OCI-LY7 (cell line): ENCODE results near the gene LRRC23. TPM values are rescaled to one million over a fixed set of nuclear protein-coding genes. Genes with fewer than 3 reads are reported as not detected.

Experiments used
- BruUV-seq: library from RNA; stranded (reverse); fragments of 400-500 nt; replicated peaks from 2 replicates; lab custom pipeline; 2021; lab: Mats Ljungman, UMichigan
- CTCF ChIA-PET: fragments of 300-600 bp; sonication (Branson Sonifier 250); formaldehyde crosslinking; loops from one replicate; lab custom pipeline; 2022; ENCODE audit warnings: antibody characterized with exemption; ENCODE audit not compliant: unreplicated experiment; lab: Charles Lee
- POLR2A ChIA-PET: fragments of 300-600 bp; sonication (Branson Sonifier 250); formaldehyde crosslinking; loops from one replicate; lab custom pipeline; 2022; ENCODE audit warnings: antibody characterized with exemption; lab: Charles Lee
- DNase-seq: peaks from one replicate; pipeline ENCODE4 v3.0.0-alpha.2; 2015; ENCODE audit warnings: low spot score
- H2AFZ ChIP-seq: fragments of 200-600 bp; sonication (generic), shearing (Covaris generic); 2 replicates; pipeline ENCODE4 v1.6.1; 2014; ENCODE audit warnings: mild to moderate bottlenecking, antibody characterized with exemption, low read length, moderate library complexity
- H3K27ac ChIP-seq: fragments of 200-600 bp; sonication (generic); 2 replicates; pipeline ENCODE4 v1.5.1; 2014; ENCODE audit warnings: mixed run types, low read depth, mild to moderate bottlenecking, moderate library complexity, low read length, inconsistent platforms; ENCODE audit not compliant: poor library complexity, severe bottlenecking
- H3K36me3 ChIP-seq: fragments of 200-600 bp; sonication (generic); 2 replicates; pipeline ENCODE4 v1.6.1; 2014; ENCODE audit warnings: mild to moderate bottlenecking, antibody characterized with exemption, low read length, moderate library complexity, mixed read lengths; ENCODE audit not compliant: insufficient read depth
- H3K4me1 ChIP-seq: fragments of 200-600 bp; sonication (generic); 2 replicates; pipeline ENCODE4 v1.5.1; 2014; ENCODE audit warnings: mild to moderate bottlenecking, low read length; ENCODE audit not compliant: insufficient read depth, poor library complexity, severe bottlenecking
- H3K4me2 ChIP-seq: fragments of 200-600 bp; sonication (generic); 2 replicates; pipeline ENCODE4 v1.6.1; 2014; ENCODE audit warnings: mild to moderate bottlenecking, low read length
- H3K4me3 ChIP-seq: fragments of 200-600 bp; sonication (generic); 2 replicates; pipeline ENCODE4 v1.5.1; 2014; ENCODE audit warnings: mild to moderate bottlenecking, low read depth, low read length; ENCODE audit not compliant: poor library complexity, severe bottlenecking
- H3K79me2 ChIP-seq: fragments of 200-600 bp; sonication (generic); 2 replicates; pipeline ENCODE4 v1.6.1; 2016; ENCODE audit warnings: low read depth, mild to moderate bottlenecking, low read length, moderate library complexity, mixed read lengths; ENCODE audit not compliant: insufficient read depth
- H3K9me2 ChIP-seq: fragments of 200-600 bp; sonication (generic); 2 replicates; pipeline ENCODE4 v1.6.1; 2016; ENCODE audit warnings: mild to moderate bottlenecking, low read length, mixed read lengths; ENCODE audit not compliant: insufficient read depth
- H3K9me3 ChIP-seq: fragments of 200-600 bp; sonication (generic); 2 replicates; pipeline ENCODE4 v1.6.1; 2014; ENCODE audit warnings: mild to moderate bottlenecking, mixed run types, low read length, mixed read lengths
- H4K20me1 ChIP-seq: fragments of 200-600 bp; sonication (generic); 2 replicates; pipeline ENCODE4 v1.6.1; 2014; ENCODE audit warnings: mild to moderate bottlenecking, antibody characterized with exemption, low read length, moderate library complexity, mixed read lengths; ENCODE audit not compliant: insufficient read depth
- EZH2phosphoT487 ChIP-seq: fragments of 200-600 bp; sonication (generic); IDR thresholded peaks from 2 replicates; pipeline ENCODE4 v1.6.1; 2018; ENCODE audit warnings: low read depth, borderline replicate concordance, mild to moderate bottlenecking, mixed run types, antibody characterized with exemption, low read length, moderate library complexity, mixed read lengths
- intact Hi-C: fragments of 100-400 bp; cut with micrococcal nuclease; formaldehyde crosslinking; loops from one replicate; pipeline ENCODE4 v1.10.0; 2022; ENCODE audit not compliant: unreplicated experiment
- total RNA-seq, 2 experiments: library from RNA; depleted of rRNA in 1 of 2; stranded (reverse); fragments of >200 nt in 1 of 2; shearing (Covaris generic) in 1 of 2; gene quantifications; 2 replicates each; pipeline ENCODE4 v1.2.3, GENCODE V29; 2014 to 2022
- TF ChIP-seq, protein P1 (sequence below): fragments of 200-600 bp; sonication (generic); conservative IDR thresholded peaks from 2 replicates; pipeline ENCODE4 v1.5.1; 2014; ENCODE audit warnings: mild to moderate bottlenecking, antibody characterized with exemption, low read length, moderate library complexity, mixed read lengths

The LRRC23 gene
- total RNA-seq, 2 experiments from 2014 or later = 17.7 to 19.8 TPM

DNA sequence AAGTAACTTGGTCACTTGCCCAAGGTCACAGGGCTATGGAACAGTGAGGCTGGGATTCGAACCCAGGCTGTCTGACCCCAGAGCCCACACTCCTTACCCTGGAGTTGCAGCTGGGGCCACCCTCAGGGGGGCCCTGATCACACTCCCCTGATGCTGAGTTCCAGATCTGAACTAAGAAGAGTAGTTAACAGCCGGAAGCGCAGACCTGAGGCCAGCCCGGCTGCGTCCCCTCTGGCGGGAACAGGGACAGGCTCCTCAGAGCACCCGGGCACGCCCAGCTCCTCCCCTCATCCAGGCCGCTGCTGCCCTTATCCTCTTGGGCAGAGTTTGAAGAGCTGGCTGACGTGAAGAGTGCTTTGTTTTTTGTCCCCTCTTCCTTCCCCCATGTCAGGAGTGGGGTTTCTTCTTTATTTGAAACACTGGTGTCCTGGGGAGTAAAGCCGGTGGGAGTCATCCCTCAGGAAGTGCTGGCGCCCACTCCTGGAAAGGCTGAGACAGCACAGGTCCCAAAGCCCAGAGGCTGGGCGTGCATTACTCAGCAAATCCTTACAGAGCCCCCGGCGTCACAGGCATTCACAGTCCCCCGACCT is 57.2 kb downstream of the LRRC23 start:
- H3K27ac ChIP-seq = peak overlapping the region; percentile 39
- H3K9me2 ChIP-seq = no peaks in the 10 kb centered on the region
- no peak for TF ChIP-seq EZH2phosphoT487
- TF ChIP-seq, protein P1, sequence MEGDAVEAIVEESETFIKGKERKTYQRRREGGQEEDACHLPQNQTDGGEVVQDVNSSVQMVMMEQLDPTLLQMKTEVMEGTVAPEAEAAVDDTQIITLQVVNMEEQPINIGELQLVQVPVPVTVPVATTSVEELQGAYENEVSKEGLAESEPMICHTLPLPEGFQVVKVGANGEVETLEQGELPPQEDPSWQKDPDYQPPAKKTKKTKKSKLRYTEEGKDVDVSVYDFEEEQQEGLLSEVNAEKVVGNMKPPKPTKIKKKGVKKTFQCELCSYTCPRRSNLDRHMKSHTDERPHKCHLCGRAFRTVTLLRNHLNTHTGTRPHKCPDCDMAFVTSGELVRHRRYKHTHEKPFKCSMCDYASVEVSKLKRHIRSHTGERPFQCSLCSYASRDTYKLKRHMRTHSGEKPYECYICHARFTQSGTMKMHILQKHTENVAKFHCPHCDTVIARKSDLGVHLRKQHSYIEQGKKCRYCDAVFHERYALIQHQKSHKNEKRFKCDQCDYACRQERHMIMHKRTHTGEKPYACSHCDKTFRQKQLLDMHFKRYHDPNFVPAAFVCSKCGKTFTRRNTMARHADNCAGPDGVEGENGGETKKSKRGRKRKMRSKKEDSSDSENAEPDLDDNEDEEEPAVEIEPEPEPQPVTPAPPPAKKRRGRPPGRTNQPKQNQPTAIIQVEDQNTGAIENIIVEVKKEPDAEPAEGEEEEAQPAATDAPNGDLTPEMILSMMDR = peak; percentile 71
- CTCF ChIA-PET = interaction anchor here (0.6 to 10.6 kb wide), 2 partner anchors 13 to 16 kb away, joined by 3 to 110 read pairs; partner anchors contain the start of genes C12orf57 and RNU7-1
- H3K4me1 ChIP-seq = peaks cover 81% of the 10 kb centered on the region
- peaks cover 32% of the 10 kb centered on the region for H3K36me3 ChIP-seq
- peak; percentile 67 for DNase-seq
- H3K4me3 ChIP-seq = peak overlapping the region; percentile 3
- no peaks in the 10 kb centered on the region for H4K20me1 ChIP-seq
- POLR2A ChIA-PET = interaction anchor here (0.8 to 9.3 kb wide), 5 partner anchors 11 to 678 kb away, joined by 3 to 155 read pairs (median 3); partner anchors contain the start of genes C12orf57, PTPN6, RNU7-1 and USP5
- BruUV-seq = no TSS peak
- intact Hi-C loops = loop anchor here (5.0 kb wide), 1 partner anchor 89 kb away; the partner anchor contains the start of gene SPSB2
- no peaks in the 10 kb centered on the region for H3K9me3 ChIP-seq
- H3K79me2 ChIP-seq = no peaks in the 10 kb centered on the region
- 0 out of 2 replicates have a peak overlapping the region, but pooled peaks have one; percentile 5 for H2AFZ ChIP-seq
- peak overlapping the region; percentile 75 for H3K4me2 ChIP-seq

DNA sequence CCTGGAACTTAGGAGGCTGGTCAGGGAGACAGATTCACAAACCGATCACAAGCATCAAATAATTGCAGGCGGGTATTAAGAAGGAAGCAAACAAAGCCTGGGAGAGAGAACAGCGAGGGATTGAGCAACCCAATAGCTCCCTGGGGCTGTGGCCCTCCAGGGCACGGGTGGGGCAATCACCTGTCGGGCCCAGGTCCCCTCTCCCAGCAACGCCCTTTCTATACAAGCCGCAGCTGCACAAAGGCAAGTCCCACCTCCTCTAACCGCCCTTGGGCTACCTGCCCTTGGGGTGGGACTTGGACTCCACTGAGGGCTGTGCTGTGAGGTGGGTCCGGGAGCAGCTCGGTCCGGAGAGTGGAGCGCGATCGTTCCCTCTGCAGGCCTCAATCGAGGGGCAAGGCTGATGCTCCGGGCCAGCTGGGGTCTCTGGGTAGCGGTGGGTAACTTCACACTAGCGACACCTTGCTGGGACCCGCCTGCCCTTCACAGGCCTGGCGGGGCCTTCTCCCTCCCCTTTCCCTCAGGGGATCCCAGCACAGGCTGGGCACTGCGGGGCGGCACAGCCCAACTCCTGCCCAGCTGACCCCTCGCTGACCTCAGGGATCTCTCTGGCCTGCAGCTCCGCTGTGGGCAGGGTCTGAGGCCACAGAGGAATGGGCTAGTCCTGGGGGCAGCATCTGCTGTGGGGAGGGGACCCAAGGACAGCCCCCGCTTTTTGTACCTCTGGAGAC is 57.8 kb downstream of the LRRC23 start:
- no peak overlapping the region for H3K27ac ChIP-seq
- H3K4me3 ChIP-seq = no peak overlapping the region
- no peaks in the 10 kb centered on the region for H4K20me1 ChIP-seq
- peaks cover 78% of the 10 kb centered on the region for H3K4me1 ChIP-seq
- ChIA-PET CTCF (interaction anchor here (10.6 kb wide), 1 partner anchor 17 kb away, joined by 110 read pairs; the partner anchor contains the start of genes C12orf57 and RNU7-1), POLR2A (interaction anchor here (0.8 to 9.3 kb wide), 5 partner anchors 11 to 678 kb away, joined by 3 to 155 read pairs (median 3); partner anchors contain the start of genes C12orf57, PTPN6, RNU7-1 and USP5)
- intact Hi-C loops = loop anchor here (5.0 kb wide), 1 partner anchor 90 kb away; the partner anchor contains the start of gene SPSB2
- no TSS peak for BruUV-seq
- H3K9me3 ChIP-seq = no peaks in the 10 kb centered on the region
- 0 out of 2 replicates have a peak overlapping the region, but pooled peaks have one; percentile 5 for H2AFZ ChIP-seq
- H3K9me2 ChIP-seq = no peaks in the 10 kb centered on the region
- no peak for TF ChIP-seq EZH2phosphoT487
- TF ChIP-seq, protein P1 = peak; percentile 29
- H3K36me3 ChIP-seq = peaks cover 38% of the 10 kb centered on the region
- H3K4me2 ChIP-seq = peak overlapping the region; percentile 75
- H3K79me2 ChIP-seq = peaks cover under 1% of the 10 kb centered on the region; the same call in 1 of the 2 replicates
- DNase-seq = no peak
